ENCODE results near the gene KCTD2. TPM values are rescaled to one million over a fixed set of nuclear protein-coding genes. Genes with fewer than 3 reads are reported as not detected.
A peak's percentile ranks its signal among the peaks of the same experiment; 100 is the strongest.

The KCTD2 gene
- total RNA-seq, 5 donors from 2014 or later (not counting 1 experiment from before 2014, with no cell fraction given): 22.0 to 32.8 (median 29.0) TPM

DNA sequence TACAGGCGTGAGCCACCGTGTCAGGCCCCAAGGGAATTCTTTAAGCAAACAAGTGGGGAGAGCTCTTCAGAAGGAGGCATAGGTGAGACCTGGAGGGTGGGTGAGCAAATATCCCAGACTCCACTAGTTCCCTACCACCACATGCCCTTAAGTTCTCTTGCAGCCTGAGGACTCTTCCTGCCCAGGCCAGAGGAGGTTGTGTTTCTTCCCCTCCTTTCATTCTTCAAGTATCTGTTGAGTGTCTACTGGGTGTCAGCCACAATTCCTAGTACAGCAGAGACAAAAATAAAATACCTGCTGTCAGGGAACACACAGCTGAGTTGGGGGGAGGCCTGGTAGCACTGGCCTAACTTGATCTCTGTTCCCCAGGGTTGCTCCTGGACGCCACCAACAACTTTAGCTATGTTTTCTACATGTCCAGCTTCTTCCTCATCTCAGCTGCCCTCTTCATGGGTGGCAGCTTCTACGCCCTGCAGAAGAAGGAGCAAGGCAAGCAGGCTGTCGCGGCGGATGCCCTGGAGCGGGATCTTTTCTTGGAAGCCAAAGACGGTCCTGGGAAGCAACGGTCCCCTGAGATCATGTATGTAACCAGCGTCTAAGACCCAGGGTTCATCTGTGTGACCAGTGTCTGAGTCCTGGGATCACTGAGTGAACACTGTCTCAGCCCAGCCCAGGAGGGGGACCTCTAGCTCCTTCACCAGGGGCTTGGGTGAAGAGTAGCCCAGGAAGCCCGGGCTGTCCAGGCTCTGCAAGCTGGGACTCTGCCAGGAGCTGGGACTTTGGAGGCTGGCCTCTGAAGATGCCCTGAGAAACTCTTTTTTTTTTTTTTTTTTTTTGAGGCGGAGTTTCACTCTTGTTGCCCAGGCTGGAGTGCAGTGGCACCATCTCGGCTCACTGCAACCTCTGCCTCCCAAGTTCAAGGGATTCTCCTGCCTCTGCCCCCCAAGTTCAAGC is 56.9 kb downstream of the KCTD2 start:
- Mint-ChIP-seq H3K36me3 (peaks cover 5% of the 10 kb centered on the region), H3K4me3 (no peak overlapping the region), H3K27me3 (no peaks in the 10 kb centered on the region), H3K27ac (no peak overlapping the region), H3K9me3 (no peaks in the 10 kb centered on the region), H3K4me1 (peaks cover 6 to 9% (median 7%) of the 10 kb centered on the region in 3 donors)
- 86% methylated on average over 11 of the region's 14 CpGs for WGBS (ENCODE audit: insufficient coverage)
- DNase-seq (no peak), ATAC-seq (replicated peaks in 1 of 4) (no peak)
- CTCF ChIA-PET: interaction anchor here in 1 of 2 donors (0.5 to 0.9 kb wide), 4 partner anchors 8 to 97 kb away, joined by 3 to 4 read pairs (median 4); no protein-coding TSS in a partner anchor
- Histone ChIP-seq H3K27me3 (replicated peaks in 1 of 2; ENCODE audit: control insufficient read depth in 2 of 2, extremely low read depth in 1 of 2, insufficient read depth in 2 of 2, low read length in 1 of 2) (no peaks in the 10 kb centered on the region), H3K27ac (ENCODE audit: low read length) (no peak overlapping the region), H3K9me3 (no peaks in the 10 kb centered on the region), H3K4me3 (ENCODE audit: control insufficient read depth in 1 of 2, extremely low read depth in 1 of 2, low read length in 1 of 2) (no peak overlapping the region), H3K36me3 (ENCODE audit: control insufficient read depth in 2 of 2, extremely low read depth in 1 of 2, insufficient read depth in 1 of 2, low read length in 1 of 2) (peaks cover 0 to 4% of the 10 kb centered on the region in 2 donors), H3K4me1 (ENCODE audit: control insufficient read depth in 1 of 2, extremely low read depth in 1 of 2, insufficient read depth in 2 of 2, low read length in 2 of 2) (peaks cover 0 to 4% of the 10 kb centered on the region in 2 experiments)
- POLR2A ChIA-PET: interaction anchor here in 1 of 2 donors (0.6 kb wide), 1 partner anchor 34 kb away, joined by 3 read pairs; no protein-coding TSS in a partner anchor

DNA sequence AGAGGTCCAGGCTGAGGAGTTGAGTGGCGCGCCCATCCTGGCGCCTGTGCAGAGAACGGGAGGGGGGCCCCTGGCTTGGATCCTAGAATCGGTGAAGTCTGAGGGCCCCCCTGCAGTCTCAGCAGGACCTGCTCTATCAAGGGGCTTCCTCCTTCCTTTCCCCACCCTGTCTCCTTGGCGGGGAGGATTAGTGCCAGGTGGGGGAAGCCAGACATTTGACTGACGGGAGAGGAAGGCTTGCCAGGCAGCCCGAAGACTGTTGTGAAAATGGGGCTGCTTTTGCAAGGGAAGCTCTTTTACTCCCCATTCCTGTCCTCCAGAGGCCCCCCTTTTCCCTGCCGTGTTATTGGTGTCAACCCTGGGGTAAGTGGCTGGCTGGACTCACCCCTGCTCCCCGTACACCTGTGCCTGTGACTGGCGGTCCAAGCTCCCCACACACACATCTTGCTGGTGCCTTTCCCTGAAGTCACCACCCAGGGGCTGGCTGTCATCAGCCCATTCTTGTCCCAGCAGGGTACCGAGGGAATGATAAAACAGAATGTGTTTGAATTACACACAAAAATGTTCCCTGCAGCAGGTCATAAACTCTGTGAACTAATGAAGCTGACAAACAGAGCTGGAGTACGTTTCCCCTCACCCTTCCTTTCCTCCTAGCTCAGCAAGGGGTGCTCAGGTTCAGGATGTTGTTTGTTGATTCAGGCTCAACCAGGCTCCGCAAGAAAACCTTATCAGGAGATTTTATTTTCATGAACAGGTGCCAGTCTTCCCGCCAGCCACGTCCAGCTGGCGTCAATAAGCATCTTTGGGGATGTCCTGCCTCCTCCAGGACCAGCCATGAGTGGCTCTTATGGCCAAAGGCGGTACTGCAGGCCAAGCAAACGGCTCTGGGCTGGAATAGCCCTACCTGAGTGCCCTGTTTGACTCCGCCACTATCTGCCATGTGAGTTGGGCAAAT is 58.4 kb downstream of the KCTD2 start:
- no peaks in the 10 kb centered on the region for H3K27me3 Mint-ChIP-seq
- 76% methylated on average over 7 of the region's 20 CpGs for WGBS (ENCODE audit: insufficient coverage)
- no peak for ATAC-seq (replicated peaks in 1 of 4)

DNA sequence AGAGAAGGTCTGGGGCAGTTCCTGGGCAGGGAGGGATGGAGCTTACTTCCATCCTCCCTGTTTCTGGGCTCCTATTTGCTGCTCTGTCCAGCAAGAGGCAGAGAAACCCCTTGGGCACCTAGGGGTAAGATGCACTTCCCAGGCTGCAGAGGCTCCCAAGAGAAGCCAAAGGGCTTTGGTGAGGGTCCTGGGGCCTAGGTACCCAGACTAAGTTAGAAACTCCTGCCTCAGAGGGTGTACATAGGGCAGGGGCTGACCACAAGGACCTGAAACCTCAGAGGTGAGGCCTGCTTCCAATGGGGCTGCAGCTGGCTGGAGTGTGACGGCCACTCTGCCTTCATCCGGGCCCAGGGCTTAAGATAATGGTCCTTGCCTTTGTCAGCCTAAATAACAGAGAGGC is 61.2 kb downstream of the KCTD2 start:
- no peaks in the 10 kb centered on the region for H3K9me3 ChIP-seq
- H3K4me3 Mint-ChIP-seq: peak overlapping the region; percentile 83 to 88 (median 87)
- H3K36me3 ChIP-seq (ENCODE audit: control insufficient read depth in 2 of 2, extremely low read depth in 1 of 2, insufficient read depth in 1 of 2, low read length in 1 of 2): no peaks in the 10 kb centered on the region
- H3K4me1 Mint-ChIP-seq: peaks cover 27 to 31% (median 27%) of the 10 kb centered on the region in 3 donors
- no peaks in the 10 kb centered on the region for H3K9me3 Mint-ChIP-seq
- H3K27me3 ChIP-seq (replicated peaks in 1 of 2; ENCODE audit: control insufficient read depth in 2 of 2, extremely low read depth in 1 of 2, insufficient read depth in 2 of 2, low read length in 1 of 2): no peaks in the 10 kb centered on the region
- no peak overlapping the region for H3K4me3 ChIP-seq (ENCODE audit: control insufficient read depth in 1 of 2, extremely low read depth in 1 of 2, low read length in 1 of 2)
- no peaks in the 10 kb centered on the region for H3K27me3 Mint-ChIP-seq
- peaks cover 10 to 31% of the 10 kb centered on the region in 2 experiments for H3K4me1 ChIP-seq (ENCODE audit: control insufficient read depth in 1 of 2, extremely low read depth in 1 of 2, insufficient read depth in 2 of 2, low read length in 2 of 2)
- WGBS (ENCODE audit: insufficient coverage): no CpG with 5 or more reads among the region's 2 CpGs
- H3K36me3 Mint-ChIP-seq: peaks cover 10% of the 10 kb centered on the region
- peak overlapping the region in 1 of 2 donors; percentile 22 for H3K27ac Mint-ChIP-seq
- ChIA-PET POLR2A (interaction anchor here in 1 of 2 donors (0.5 kb wide), 1 partner anchor 24 kb away, joined by 4 read pairs; no protein-coding TSS in a partner anchor), CTCF (no interaction called here)
- ATAC-seq (replicated peaks in 1 of 4) (no peak), DNase-seq (no peak)
- no peak overlapping the region for H3K27ac ChIP-seq (ENCODE audit: low read length)

More for the DNA sequence above, 58.4 kb downstream of the KCTD2 start:
- no peak overlapping the region for H3K4me3 ChIP-seq (ENCODE audit: control insufficient read depth in 1 of 2, extremely low read depth in 1 of 2, low read length in 1 of 2)
- Mint-ChIP-seq H3K27ac (peak overlapping the region in 1 of 2 donors; percentile 27), H3K9me3 (no peaks in the 10 kb centered on the region), H3K4me1 (peaks cover 9 to 13% (median 12%) of the 10 kb centered on the region in 3 donors), H3K4me3 (no peak overlapping the region), H3K36me3 (peaks cover 3% of the 10 kb centered on the region)
- CTCF ChIA-PET: interaction anchor here in 1 of 2 donors (0.6 to 1.2 kb wide), 3 partner anchors 9 to 781 kb away, joined by 3 to 4 read pairs (median 4); no protein-coding TSS in a partner anchor
- H3K27ac ChIP-seq (ENCODE audit: low read length): no peak overlapping the region
- POLR2A ChIA-PET: no interaction called here
- H3K36me3 ChIP-seq (ENCODE audit: control insufficient read depth in 2 of 2, extremely low read depth in 1 of 2, insufficient read depth in 1 of 2, low read length in 1 of 2): peaks cover 0 to 3% of the 10 kb centered on the region in 2 donors
- no peaks in the 10 kb centered on the region for H3K27me3 ChIP-seq (replicated peaks in 1 of 2; ENCODE audit: control insufficient read depth in 2 of 2, extremely low read depth in 1 of 2, insufficient read depth in 2 of 2, low read length in 1 of 2)
- no peaks in the 10 kb centered on the region for H3K9me3 ChIP-seq
- peak in 3 of 35 experiments; percentile 15 to 23 (median 23) for DNase-seq
- peaks cover 3 to 14% of the 10 kb centered on the region in 2 experiments for H3K4me1 ChIP-seq (ENCODE audit: control insufficient read depth in 1 of 2, extremely low read depth in 1 of 2, insufficient read depth in 2 of 2, low read length in 2 of 2)

DNA sequence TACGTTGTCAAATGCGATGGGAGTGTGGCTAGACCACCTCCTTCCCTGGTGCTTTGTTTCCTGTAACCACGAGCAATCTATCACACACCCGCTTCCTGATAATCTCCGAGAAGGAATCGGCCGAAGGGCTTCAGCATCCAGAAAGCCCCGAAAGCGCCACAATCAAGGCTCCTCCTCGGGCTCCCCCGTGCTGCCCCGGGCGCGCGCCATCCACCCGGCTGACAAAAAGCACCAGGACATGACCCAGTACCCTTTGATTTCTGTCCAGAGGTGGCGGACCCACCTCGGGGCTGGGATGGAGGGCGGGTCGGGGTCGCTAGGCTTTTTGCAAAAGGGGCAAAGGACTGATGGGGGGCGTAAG is 62.0 kb downstream of the KCTD2 start:
- 2% methylated on average over 21 of the region's 22 CpGs for WGBS (ENCODE audit: insufficient coverage)
- H3K9me3 ChIP-seq: no peaks in the 10 kb centered on the region
- no peaks in the 10 kb centered on the region for H3K27me3 Mint-ChIP-seq
- H3K36me3 Mint-ChIP-seq: peaks cover 10% of the 10 kb centered on the region
- CTCF ChIA-PET: interaction anchor here in 1 of 2 donors (0.6 to 4.0 kb wide), 4 partner anchors 14 to 95 kb away, joined by 3 to 26 read pairs (median 4); no protein-coding TSS in a partner anchor
- POLR2A ChIA-PET: interaction anchor here in 1 of 2 donors (0.6 kb wide), 1 partner anchor 151 kb away, joined by 3 read pairs; no protein-coding TSS in a partner anchor
- no peaks in the 10 kb centered on the region for H3K9me3 Mint-ChIP-seq
- peak overlapping the region; percentile 71 to 85 for H3K4me3 ChIP-seq (ENCODE audit: control insufficient read depth in 1 of 2, extremely low read depth in 1 of 2, low read length in 1 of 2)
- peaks cover 31 to 35% (median 33%) of the 10 kb centered on the region in 3 donors for H3K4me1 Mint-ChIP-seq
- peak in 3 of 4 experiments; percentile 12 to 14 (median 13) for ATAC-seq (replicated peaks in 1 of 4)
- no peak for DNase-seq
- peak overlapping the region; percentile 83 to 88 (median 87) for H3K4me3 Mint-ChIP-seq
- no peaks in the 10 kb centered on the region for H3K27me3 ChIP-seq (replicated peaks in 1 of 2; ENCODE audit: control insufficient read depth in 2 of 2, extremely low read depth in 1 of 2, insufficient read depth in 2 of 2, low read length in 1 of 2)
- peak overlapping the region; percentile 63 to 93 for H3K27ac Mint-ChIP-seq
- H3K4me1 ChIP-seq (ENCODE audit: control insufficient read depth in 1 of 2, extremely low read depth in 1 of 2, insufficient read depth in 2 of 2, low read length in 2 of 2): peaks cover 10 to 37% of the 10 kb centered on the region in 2 experiments
- H3K36me3 ChIP-seq (ENCODE audit: control insufficient read depth in 2 of 2, extremely low read depth in 1 of 2, insufficient read depth in 1 of 2, low read length in 1 of 2): no peaks in the 10 kb centered on the region
- no peak overlapping the region for H3K27ac ChIP-seq (ENCODE audit: low read length)

GRCh38 chr17:75109407-75110233 is 62.6 kb downstream of the KCTD2 start, which contains the start of gene ARMC7:
Gene ARMC7, plus strand, starts transcription at chr17:75109969. Its CDS starts 320 bp downstream, at chr17:75110289.
- Mint-ChIP-seq H3K27ac (peak within 1 kb of the TSS; percentile 91 to 93), H3K27me3 (no peaks in the 10 kb centered on the region), H3K4me1 (peaks cover 37 to 41% (median 39%) of the 10 kb centered on the region in 3 donors), H3K9me3 (no peaks in the 10 kb centered on the region), H3K36me3 (peaks cover 10% of the 10 kb centered on the region), H3K4me3 (peak within 1 kb of the TSS; percentile 83 to 88 (median 87))
- ATAC-seq (replicated peaks in 1 of 4): peak; percentile 83 to 84 (median 84)
- 0% methylated on average over 59 of the region's 68 CpGs for WGBS (ENCODE audit: insufficient coverage)
- Histone ChIP-seq H3K9me3 (no peaks in the 10 kb centered on the region), H3K27ac (ENCODE audit: low read length) (peak within 1 kb of the TSS; percentile 65), H3K36me3 (ENCODE audit: control insufficient read depth in 2 of 2, extremely low read depth in 1 of 2, insufficient read depth in 1 of 2, low read length in 1 of 2) (no peaks in the 10 kb centered on the region), H3K27me3 (replicated peaks in 1 of 2; ENCODE audit: control insufficient read depth in 2 of 2, extremely low read depth in 1 of 2, insufficient read depth in 2 of 2, low read length in 1 of 2) (no peaks in the 10 kb centered on the region), H3K4me3 (ENCODE audit: control insufficient read depth in 1 of 2, extremely low read depth in 1 of 2, low read length in 1 of 2) (peak within 1 kb of the TSS; percentile 71 to 85), H3K4me1 (ENCODE audit: control insufficient read depth in 1 of 2, extremely low read depth in 1 of 2, insufficient read depth in 2 of 2, low read length in 2 of 2) (peaks cover 13 to 43% of the 10 kb centered on the region in 2 experiments)
- ChIA-PET CTCF (interaction anchor here in 1 of 2 donors (0.5 to 4.0 kb wide), 8 partner anchors 13 to 114 kb away, joined by 3 to 26 read pairs (median 4); no protein-coding TSS in a partner anchor), POLR2A (interaction anchor here (0.5 to 0.6 kb wide), 3 partner anchors 39 to 150 kb away, joined by 3 read pairs; no protein-coding TSS in a partner anchor)
- peak; percentile 77 to 94 (median 86) for DNase-seq
